Gastrocnemius medialis (tissue), 4 donors: ENCODE data around the gene INTS11. TPM values are rescaled to one million over a fixed set of nuclear protein-coding genes. Genes with fewer than 3 reads are reported as not detected.

Experiments
- ATAC-seq, 2 donors: fragments of 150-250 bp; one replicate each; pipeline ENCODE4 v1.9.1; 2016
- DNase-seq, 2 donors: peaks; one replicate each; pipeline ENCODE4 v3.0.0-alpha.2; 2019
- H3K27ac ChIP-seq, 4 donors: fragments of 200-600 bp; sonication (generic); 1 replicate in 1 of 4; 2 replicates in 3 of 4; pipeline ENCODE4 v1.5.1; 2016 to 2018; ENCODE audit warnings: mild to moderate bottlenecking in 2 of 4, moderate library complexity in 1 of 4
- H3K27me3 ChIP-seq, 3 donors: fragments of 200-600 bp; sonication (generic) in 2 of 3; 1 replicate in 1 of 3; 2 replicates in 2 of 3; pipeline versions ENCODE4 v1.5.1 to v1.6.0; 2016 to 2019; ENCODE audit warnings: mild to moderate bottlenecking in 1 of 3, moderate library complexity in 1 of 3
- H3K36me3 ChIP-seq, 2 donors: fragments of 200-600 bp; sonication (generic) in 1 of 2; one replicate each; pipeline ENCODE4 v1.5.1; 2017 to 2018
- H3K4me1 ChIP-seq, 2 donors: fragments of 200-600 bp; sonication (generic) in 1 of 2; one replicate each; pipeline ENCODE4 v1.5.1; 2016 to 2017; ENCODE audit warnings: mild to moderate bottlenecking in 2 of 2
- H3K4me3 ChIP-seq, 4 donors: fragments of 200-600 bp; sonication (generic) in 3 of 4; 1 replicate in 1 of 4; 2 replicates in 3 of 4; pipeline ENCODE4 v1.5.1; 2016 to 2019; ENCODE audit warnings: mild to moderate bottlenecking in 2 of 4
- H3K9me3 ChIP-seq, 3 donors: fragments of 200-600 bp; sonication (generic) in 2 of 3; 1 replicate in 1 of 3; 2 replicates in 2 of 3; pipeline ENCODE4 v1.5.1; 2016 to 2019
- POLR2A ChIP-seq, 2 donors: fragments of 450-650 bp; IDR thresholded peaks; one replicate each; pipeline ENCODE4 v1.6.1; 2017; ENCODE audit warnings: antibody characterized with exemption in 2 of 2, mild to moderate bottlenecking in 2 of 2, moderate library complexity in 2 of 2
- in situ Hi-C, 4 donors: fragments of 200-750 bp; cut with MboI; loops; one replicate each; pipeline versions ENCODE4 v1.15.0 to v1.8.0; 2017; ENCODE audit warnings: low sequenced_read_pairs in 4 of 4
- intact Hi-C: fragments of 100-400 bp; cut with DNase I; formaldehyde crosslinking; loops from one replicate; pipeline ENCODE4 v1.15.1; 2023; ENCODE audit warnings: low total_unique reads
- total RNA-seq, 4 donors: library from RNA; depleted of rRNA; stranded (reverse); fragments of >200 nt; gene quantifications; one replicate each; pipeline versions ENCODE4 v1.1.0 to v1.2.3, GENCODE V29; 2016
- TF ChIP-seq, protein P1 (sequence below), 5 experiments: fragments of 450-650 bp in 3 of 5; fragments of 200-600 bp in 2 of 5; sonication (generic) in 2 of 5; IDR thresholded peaks in 4 of 5; conservative IDR thresholded peaks in 1 of 5; 1 replicate in 4 of 5; 2 replicates in 1 of 5; pipeline ENCODE4 v1.5.1; 2016 to 2019; ENCODE audit warnings: antibody characterized with exemption in 5 of 5, mild to moderate bottlenecking in 3 of 5, moderate library complexity in 3 of 5

Gene INTS11
- total RNA-seq, 4 donors from 2014 or later = 74.0 to 94.4 (median 84.7) TPM

DNA sequence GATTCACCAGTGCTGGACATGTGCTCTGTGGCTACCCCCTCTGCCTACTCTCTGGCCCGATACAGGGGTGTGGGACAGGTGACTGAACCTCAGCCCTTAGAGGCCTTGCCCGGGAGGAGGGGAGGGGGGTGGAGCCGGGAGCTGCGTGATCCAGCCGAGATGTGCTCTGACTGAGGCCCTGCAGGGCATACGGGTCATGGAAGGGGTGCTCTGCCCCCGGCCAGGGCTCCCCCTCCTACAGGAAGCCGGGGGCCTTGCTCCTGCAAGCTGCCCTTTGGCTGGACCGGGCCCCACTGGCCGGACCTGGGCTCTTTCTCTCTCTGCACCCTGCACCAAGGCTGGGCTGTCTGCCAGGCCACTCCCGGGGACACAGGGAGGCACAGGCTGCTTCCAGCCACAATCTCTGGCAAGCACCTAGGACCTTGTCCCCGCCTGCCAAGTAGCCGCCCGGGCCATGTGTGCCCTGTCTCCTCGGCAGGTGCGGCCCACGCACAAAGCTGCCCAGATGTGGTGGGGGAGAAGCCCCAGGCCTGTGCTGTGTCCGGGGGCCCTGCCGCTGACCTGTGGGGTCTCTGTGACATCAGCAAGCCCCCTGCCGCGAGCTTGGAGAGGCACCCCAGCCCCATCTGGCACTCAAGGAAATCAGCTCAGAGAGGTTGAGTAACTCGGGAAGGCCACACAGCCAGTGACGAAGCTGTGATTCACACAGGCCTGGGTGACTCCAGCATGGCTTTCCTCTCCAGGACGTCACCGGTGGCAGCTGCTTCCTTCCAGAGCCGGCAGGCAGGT, 42.7 kb downstream of the INTS11 start:
- intact Hi-C loops = no loop called here
- in situ Hi-C loops = no loop called here
- Histone ChIP-seq H3K4me3 (no peak overlapping the region), H3K27ac (peak overlapping the region in 1 of 4 donors; percentile 42), H3K27me3 (peaks cover 12 to 23% (median 14%) of the 10 kb centered on the region in 3 donors), H3K4me1 (peaks cover 0 to 6% of the 10 kb centered on the region in 2 donors), H3K9me3 (no peaks in the 10 kb centered on the region), H3K36me3 (no peaks in the 10 kb centered on the region)
- TF ChIP-seq, protein P1, sequence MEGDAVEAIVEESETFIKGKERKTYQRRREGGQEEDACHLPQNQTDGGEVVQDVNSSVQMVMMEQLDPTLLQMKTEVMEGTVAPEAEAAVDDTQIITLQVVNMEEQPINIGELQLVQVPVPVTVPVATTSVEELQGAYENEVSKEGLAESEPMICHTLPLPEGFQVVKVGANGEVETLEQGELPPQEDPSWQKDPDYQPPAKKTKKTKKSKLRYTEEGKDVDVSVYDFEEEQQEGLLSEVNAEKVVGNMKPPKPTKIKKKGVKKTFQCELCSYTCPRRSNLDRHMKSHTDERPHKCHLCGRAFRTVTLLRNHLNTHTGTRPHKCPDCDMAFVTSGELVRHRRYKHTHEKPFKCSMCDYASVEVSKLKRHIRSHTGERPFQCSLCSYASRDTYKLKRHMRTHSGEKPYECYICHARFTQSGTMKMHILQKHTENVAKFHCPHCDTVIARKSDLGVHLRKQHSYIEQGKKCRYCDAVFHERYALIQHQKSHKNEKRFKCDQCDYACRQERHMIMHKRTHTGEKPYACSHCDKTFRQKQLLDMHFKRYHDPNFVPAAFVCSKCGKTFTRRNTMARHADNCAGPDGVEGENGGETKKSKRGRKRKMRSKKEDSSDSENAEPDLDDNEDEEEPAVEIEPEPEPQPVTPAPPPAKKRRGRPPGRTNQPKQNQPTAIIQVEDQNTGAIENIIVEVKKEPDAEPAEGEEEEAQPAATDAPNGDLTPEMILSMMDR (IDR thresholded peaks at IDR 0.05 in 4 of 5, conservative IDR thresholded peaks at IDR 0.05 in 1 of 5) = no peak
- TF ChIP-seq POLR2A (IDR thresholded peaks at IDR 0.05) = no peak
- DNase-seq (peak; percentile 60 to 76), ATAC-seq (peak; percentile 50 to 79)

DNA sequence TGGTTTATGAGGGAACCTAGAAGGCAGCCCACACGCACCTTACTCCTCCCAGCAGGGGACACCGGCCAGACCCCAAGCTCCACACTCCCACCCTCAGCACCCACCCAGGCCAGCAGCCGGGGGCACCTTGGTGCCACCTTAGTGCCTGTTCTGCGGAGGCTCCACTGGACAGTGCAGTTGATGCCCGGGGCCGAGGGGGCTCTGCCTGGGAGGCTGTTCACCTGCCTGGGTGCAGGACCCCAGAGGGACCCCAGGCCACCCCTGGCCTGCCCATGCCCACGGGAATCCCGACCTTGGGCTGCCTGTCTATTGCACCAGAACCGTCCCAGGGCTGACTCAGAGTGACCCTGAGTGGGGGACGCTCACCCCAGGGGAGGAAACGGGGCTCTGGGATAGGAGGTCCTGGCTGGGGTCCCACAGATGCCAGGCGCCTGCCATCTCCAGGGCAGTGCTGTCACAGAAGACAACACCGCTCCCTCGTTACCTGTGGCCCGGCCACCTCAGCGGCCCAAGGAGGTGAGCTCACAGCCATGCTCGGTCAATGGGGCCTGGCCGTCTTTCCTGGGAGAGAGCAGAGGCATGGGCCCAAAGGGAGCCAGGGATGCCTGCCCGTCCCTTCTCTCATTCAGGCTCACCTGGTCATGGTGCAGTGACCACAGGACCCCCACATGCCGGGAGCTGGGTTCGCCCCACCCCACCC, 43.5 kb downstream of the INTS11 start:
- Histone ChIP-seq H3K27ac (no peak overlapping the region), H3K9me3 (no peaks in the 10 kb centered on the region), H3K4me1 (peaks cover 0 to 6% of the 10 kb centered on the region in 2 donors), H3K27me3 (peaks cover 4 to 15% (median 6%) of the 10 kb centered on the region in 3 donors), H3K36me3 (no peaks in the 10 kb centered on the region), H3K4me3 (no peak overlapping the region)
- TF ChIP-seq POLR2A (IDR thresholded peaks at IDR 0.05) = no peak
- TF ChIP-seq, protein P1 (IDR thresholded peaks at IDR 0.05 in 4 of 5, conservative IDR thresholded peaks at IDR 0.05 in 1 of 5) = no peak
- intact Hi-C loops (no loop called here), in situ Hi-C loops (no loop called here)
- no peak for DNase-seq
- no peak for ATAC-seq

DNA sequence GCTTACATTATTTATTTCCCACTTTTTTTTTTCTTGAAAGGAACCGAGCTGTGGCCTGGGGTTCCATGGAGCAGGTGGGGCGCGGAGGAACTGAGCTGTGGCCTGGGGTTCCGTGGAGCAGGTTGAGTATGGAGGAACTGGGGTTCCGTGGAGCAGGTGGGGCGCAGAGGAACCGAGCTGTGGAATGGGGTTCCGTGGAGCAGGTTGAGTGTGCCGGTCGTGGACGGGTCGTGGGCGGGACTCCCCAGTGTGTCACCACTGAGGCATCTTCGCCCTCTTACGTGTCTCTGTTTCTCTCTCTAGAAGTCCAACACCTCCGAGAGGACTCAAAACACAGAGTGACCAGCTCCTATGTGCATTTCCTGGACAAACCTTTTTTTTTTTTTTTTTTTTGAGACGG, 45.4 kb downstream of the INTS11 start:
- no peak for DNase-seq
- ATAC-seq = no peak
- no peaks in the 10 kb centered on the region for H3K36me3 ChIP-seq
- TF ChIP-seq POLR2A (IDR thresholded peaks at IDR 0.05) = no peak
- TF ChIP-seq, protein P1 (IDR thresholded peaks at IDR 0.05 in 4 of 5, conservative IDR thresholded peaks at IDR 0.05 in 1 of 5) = no peak
- H3K27ac ChIP-seq = no peak overlapping the region
- no peaks in the 10 kb centered on the region for H3K27me3 ChIP-seq
- H3K4me1 ChIP-seq = peaks cover 7 to 13% of the 10 kb centered on the region in 2 donors
- in situ Hi-C loops = no loop called here
- no peak overlapping the region for H3K4me3 ChIP-seq
- no peaks in the 10 kb centered on the region for H3K9me3 ChIP-seq
- intact Hi-C loops = no loop called here

DNA sequence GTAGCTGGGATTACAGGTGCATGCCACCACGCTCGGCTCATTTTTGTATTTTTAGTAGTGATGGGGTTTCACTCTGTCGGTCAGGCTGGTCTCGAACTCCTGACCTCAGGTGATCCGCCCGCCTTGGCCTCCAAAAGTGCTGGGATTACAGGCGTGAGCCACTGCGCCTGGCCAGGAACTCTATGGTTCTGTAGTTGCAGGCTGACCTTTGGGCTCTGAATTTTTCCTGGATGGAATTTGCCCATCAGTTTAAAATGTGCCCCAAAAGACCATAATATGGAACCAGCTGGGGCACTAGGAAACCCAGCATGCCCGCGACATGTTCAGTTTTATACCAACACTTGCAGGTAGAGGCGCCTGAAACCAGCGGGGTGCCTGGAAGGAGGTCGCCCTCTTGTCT, 45.8 kb downstream of the INTS11 start:
- Histone ChIP-seq H3K27ac (no peak overlapping the region), H3K9me3 (no peaks in the 10 kb centered on the region), H3K36me3 (no peaks in the 10 kb centered on the region), H3K27me3 (no peaks in the 10 kb centered on the region), H3K4me1 (peaks cover 7 to 13% of the 10 kb centered on the region in 2 donors), H3K4me3 (no peak overlapping the region)
- DNase-seq (no peak), ATAC-seq (no peak)
- intact Hi-C loops (no loop called here), in situ Hi-C loops (no loop called here)
- TF ChIP-seq POLR2A (IDR thresholded peaks at IDR 0.05) = no peak
- TF ChIP-seq, protein P1 (IDR thresholded peaks at IDR 0.05 in 4 of 5, conservative IDR thresholded peaks at IDR 0.05 in 1 of 5) = no peak
